ENCODE measurements around the gene VCAN.
A peak's percentile ranks its signal among the peaks of the same experiment; 100 is the strongest.

Gene VCAN

DNA sequence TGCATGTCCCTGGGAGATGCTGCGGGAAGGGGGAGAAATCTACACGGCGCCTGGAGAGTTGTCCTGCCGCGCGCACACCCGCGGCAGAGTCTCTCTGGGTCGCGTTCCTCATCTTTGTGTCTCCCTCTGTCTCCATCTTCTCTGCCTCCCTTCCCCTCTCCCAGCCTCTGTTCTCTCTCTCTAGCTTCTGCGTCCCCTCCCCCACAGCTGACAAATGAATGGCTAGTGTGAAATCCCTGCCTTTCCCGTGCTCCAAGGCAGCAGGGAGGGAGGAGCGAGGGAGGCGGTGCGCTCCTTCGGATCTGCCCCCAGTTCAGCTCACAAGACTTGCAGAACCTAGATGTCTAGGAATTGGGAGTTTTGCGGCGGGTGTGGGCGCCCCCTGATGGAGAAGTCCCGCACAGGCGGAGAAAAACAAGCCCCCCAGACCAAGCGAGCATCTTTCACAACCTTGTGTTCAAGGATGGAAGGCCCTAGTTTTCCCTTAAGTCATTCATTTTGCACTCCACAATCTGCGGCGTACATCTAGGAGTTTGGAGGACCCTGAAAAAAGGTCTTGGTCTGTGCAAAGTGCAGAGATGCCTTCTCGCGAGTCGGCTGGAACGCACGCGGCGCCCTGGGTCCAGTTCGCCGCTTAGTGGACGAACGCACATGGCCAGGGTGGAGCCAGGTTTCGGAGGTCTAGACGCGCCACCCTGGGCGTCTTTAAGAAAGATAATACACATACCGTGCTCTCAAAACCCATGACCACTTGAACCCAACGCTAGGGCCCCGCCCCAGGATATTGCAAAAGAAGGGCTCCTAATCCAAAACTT is 2.0 kb downstream of the VCAN start:
- Histone ChIP-seq H3K36me3 (no peaks in the 10 kb centered on the region), H3K27ac (peak overlapping the region; percentile 79 to 86), H3K4me3 (peak overlapping the region; percentile 60 to 77), H3K27me3 (no peaks in the 10 kb centered on the region), H3K4me1 (peaks cover 0 to 36% (median 16%) of the 10 kb centered on the region in 4 donors), H3K9me3 (no peaks in the 10 kb centered on the region)
- DNase-seq = peak; percentile 97 to 98
- TF ChIP-seq, protein P1, sequence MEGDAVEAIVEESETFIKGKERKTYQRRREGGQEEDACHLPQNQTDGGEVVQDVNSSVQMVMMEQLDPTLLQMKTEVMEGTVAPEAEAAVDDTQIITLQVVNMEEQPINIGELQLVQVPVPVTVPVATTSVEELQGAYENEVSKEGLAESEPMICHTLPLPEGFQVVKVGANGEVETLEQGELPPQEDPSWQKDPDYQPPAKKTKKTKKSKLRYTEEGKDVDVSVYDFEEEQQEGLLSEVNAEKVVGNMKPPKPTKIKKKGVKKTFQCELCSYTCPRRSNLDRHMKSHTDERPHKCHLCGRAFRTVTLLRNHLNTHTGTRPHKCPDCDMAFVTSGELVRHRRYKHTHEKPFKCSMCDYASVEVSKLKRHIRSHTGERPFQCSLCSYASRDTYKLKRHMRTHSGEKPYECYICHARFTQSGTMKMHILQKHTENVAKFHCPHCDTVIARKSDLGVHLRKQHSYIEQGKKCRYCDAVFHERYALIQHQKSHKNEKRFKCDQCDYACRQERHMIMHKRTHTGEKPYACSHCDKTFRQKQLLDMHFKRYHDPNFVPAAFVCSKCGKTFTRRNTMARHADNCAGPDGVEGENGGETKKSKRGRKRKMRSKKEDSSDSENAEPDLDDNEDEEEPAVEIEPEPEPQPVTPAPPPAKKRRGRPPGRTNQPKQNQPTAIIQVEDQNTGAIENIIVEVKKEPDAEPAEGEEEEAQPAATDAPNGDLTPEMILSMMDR (IDR thresholded peaks at IDR 0.05) = peak; percentile 86 to 92
- intact Hi-C loops (cut with DNase I; ENCODE audit: low total_unique reads) = loop anchor here (5.0 to 10.0 kb wide), 4 partner anchors 396 to 1159 kb away; partner anchors contain the start of genes TMEM167A and XRCC4

DNA sequence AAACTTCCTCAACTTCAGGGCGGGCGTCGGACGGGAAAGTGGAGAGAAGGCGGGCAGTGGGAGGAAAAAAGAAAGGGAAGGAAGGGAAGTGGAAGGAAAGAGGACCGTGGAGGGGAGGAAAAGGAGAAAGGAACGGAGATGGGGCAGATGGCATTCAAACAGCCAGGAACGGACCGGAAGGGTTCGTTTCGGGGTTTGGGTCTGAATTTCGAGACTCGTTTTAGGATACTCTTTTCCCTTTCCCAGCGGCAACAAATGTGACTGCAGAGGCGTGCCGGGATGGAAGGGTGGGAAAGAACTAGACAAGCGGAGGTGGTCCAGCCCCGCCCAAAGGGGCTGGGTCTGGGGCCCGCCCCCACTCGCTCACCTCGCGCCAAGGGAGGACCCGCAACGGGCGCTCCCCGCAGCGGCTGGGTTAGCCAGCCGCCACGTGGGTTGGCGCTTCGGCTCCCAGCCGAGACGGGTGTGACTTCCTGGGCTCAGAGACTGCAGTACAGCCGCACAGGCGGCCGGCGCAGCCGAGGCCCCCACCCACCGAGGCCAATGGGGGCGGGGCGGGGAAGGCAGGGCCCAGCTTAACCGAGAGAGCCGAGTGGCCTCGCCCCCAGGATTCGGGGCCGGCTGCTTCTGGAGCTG is 2.7 kb downstream of the VCAN start:
- intact Hi-C loops (cut with DNase I; ENCODE audit: low total_unique reads) = loop anchor here (5.0 to 10.0 kb wide), 4 partner anchors 397 to 1159 kb away; partner anchors contain the start of genes TMEM167A and XRCC4
- H3K27me3 ChIP-seq = no peaks in the 10 kb centered on the region
- TF ChIP-seq, protein P1 (IDR thresholded peaks at IDR 0.05) = peak in 1 of 2 experiments; percentile 28

DNA sequence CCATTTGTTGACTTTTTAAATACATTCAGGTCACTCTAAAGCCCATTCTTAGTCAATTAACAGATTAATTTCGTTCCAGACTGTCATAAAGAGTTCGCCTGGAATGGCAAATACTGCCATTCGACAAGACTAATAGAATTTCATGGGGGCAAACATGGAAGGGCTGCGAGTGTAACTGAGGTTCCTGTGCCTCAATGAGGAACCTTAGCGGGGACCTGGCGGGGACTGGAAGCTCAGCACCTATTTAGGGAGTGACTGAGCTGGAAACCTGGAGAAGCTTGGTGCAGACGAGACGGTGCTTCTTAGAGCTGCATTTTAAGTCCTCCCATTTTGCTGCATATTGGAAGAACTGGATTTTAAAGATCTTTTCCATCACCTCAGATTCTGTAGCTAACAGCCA is 3.4 kb downstream of the VCAN start:
- DNase-seq = peak; percentile 26 to 61
- Histone ChIP-seq H3K27ac (peak overlapping the region; percentile 79 to 86), H3K4me3 (peak overlapping the region; percentile 60 to 77), H3K27me3 (no peaks in the 10 kb centered on the region), H3K4me1 (peaks cover 0 to 36% (median 16%) of the 10 kb centered on the region in 4 donors), H3K36me3 (no peaks in the 10 kb centered on the region), H3K9me3 (no peaks in the 10 kb centered on the region)
- TF ChIP-seq, protein P1 (IDR thresholded peaks at IDR 0.05) = no peak
- intact Hi-C loops (cut with DNase I; ENCODE audit: low total_unique reads) = loop anchor here (5.0 to 10.0 kb wide), 4 partner anchors 398 to 1160 kb away; partner anchors contain the start of genes TMEM167A and XRCC4

More for the DNA sequence above, 2.7 kb downstream of the VCAN start:
- Histone ChIP-seq H3K4me1 (peaks cover 0 to 36% (median 16%) of the 10 kb centered on the region in 4 donors), H3K9me3 (no peaks in the 10 kb centered on the region), H3K4me3 (peak overlapping the region; percentile 60 to 77), H3K36me3 (no peaks in the 10 kb centered on the region), H3K27ac (peak overlapping the region; percentile 79 to 86)
- peak; percentile 88 to 95 for DNase-seq

DNA sequence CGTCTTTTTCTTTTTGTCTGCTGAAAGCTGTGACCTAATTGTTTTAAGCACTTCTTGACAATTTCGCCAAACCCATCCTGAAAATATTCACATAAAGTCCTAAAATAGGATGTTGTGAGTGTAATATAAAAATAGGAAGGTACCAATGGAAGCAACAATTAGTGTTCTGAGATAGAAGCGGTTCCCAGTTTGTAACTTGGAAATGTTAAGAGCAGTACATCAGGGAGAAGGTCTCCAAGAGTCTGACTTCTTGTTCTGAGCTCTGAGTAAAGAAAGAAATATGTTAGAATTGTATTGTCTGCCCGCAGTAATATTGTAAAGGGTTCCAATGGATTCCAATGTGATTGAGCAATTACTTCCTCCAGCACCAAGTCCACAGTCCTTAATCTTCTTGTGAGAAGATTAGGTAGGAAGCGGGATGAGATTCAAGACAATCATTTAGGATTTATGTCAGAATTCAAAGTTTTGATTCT is 3.9 kb downstream of the VCAN start:
- peak overlapping the region; percentile 79 to 86 for H3K27ac ChIP-seq
- no peaks in the 10 kb centered on the region for H3K36me3 ChIP-seq
- intact Hi-C loops (cut with DNase I; ENCODE audit: low total_unique reads) = loop anchor here (10.0 kb wide), 1 partner anchor 1161 kb away; no protein-coding TSS in a partner anchor
- DNase-seq = no peak
- TF ChIP-seq, protein P1 (IDR thresholded peaks at IDR 0.05) = no peak
- no peaks in the 10 kb centered on the region for H3K27me3 ChIP-seq
- peaks cover 0 to 36% (median 16%) of the 10 kb centered on the region in 4 donors for H3K4me1 ChIP-seq
- peak overlapping the region; percentile 60 to 77 for H3K4me3 ChIP-seq
- no peaks in the 10 kb centered on the region for H3K9me3 ChIP-seq

DNA sequence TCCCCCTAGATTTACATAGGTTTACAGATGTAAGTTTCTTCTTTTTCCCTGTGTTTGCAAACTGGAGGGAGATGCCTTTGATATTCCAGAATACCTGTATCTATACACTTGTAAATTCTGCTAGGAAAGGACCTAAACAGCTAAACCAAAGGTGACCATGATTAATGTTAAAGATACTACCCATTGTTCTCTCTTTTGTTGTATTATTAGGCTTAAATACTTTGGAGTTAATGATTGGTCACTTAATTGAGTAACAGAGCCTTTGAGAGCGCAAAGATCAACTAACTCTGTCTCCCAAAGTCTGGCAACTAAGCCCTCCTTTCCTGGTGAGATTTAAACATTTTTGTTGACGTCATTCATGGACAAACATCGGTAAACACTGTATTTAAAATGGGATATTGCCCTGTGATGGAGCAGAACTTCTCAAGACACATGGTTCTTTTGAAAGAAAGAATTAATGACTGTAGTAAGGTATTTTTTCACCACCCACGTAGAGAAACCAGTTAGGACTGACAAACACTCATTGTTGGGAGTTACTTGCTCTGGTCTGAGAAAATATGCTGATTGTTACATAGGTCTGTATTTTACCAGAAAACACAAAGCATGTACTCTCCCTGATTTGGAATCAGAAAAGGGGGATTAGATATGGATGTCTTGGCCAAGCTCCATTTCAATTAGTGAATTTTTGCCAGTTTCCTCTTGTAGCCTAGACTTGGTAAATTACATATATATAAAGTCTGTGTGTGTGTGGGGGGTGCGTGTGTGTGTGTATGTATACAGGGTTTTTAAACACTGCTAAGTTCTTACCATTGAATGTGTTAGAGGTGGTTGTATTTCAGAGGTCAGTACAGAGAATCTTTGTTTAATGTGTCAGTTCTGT is 4.6 kb downstream of the VCAN start:
- no peak for DNase-seq
- TF ChIP-seq, protein P1 (IDR thresholded peaks at IDR 0.05) = no peak
- intact Hi-C loops (cut with DNase I; ENCODE audit: low total_unique reads) = loop anchor here (10.0 kb wide), 1 partner anchor 1161 kb away; no protein-coding TSS in a partner anchor

More for the DNA sequence above, 4.6 kb downstream of the VCAN start:
- peaks cover 0 to 29% (median 13%) of the 10 kb centered on the region in 4 donors for H3K4me1 ChIP-seq
- no peaks in the 10 kb centered on the region for H3K27me3 ChIP-seq
- H3K36me3 ChIP-seq = no peaks in the 10 kb centered on the region
- peak overlapping the region; percentile 79 to 86 for H3K27ac ChIP-seq
- H3K9me3 ChIP-seq = no peaks in the 10 kb centered on the region
- peak overlapping the region; percentile 60 to 77 for H3K4me3 ChIP-seq
